Activated CD4-positive, alpha-beta T cell treated with anti-CD3 and anti-CD28 coated beads, Interleukin-2, amount 10 ng/mL, durations not matched to agents 7 days and 5 days (primary cell): Measurements from ENCODE around the gene MUC4. TPM values are rescaled to one million over a fixed set of nuclear protein-coding genes. Genes with fewer than 3 reads are reported as not detected.
"Not testable (repeated sequence)": the region's sequence is repeated elsewhere in the genome, so short reads cannot be mapped to it uniquely, and the experiment has no call there.

Experiments
- CTCF ChIA-PET: fragments of 350-600 bp; sonication (Branson Sonifier 250); formaldehyde crosslinking; loops from one replicate; lab custom pipeline; 2021; ENCODE audit warnings: antibody characterized with exemption; lab: Charles Lee
- POLR2A ChIA-PET: fragments of 350-600 bp; sonication (Branson Sonifier 250); formaldehyde crosslinking; loops from one replicate; lab custom pipeline; 2021; ENCODE audit warnings: antibody characterized with exemption; lab: Charles Lee
- DNase-seq: peaks from one replicate; pipeline ENCODE4 v3.0.0-alpha.2; 2020
- H3K27ac Mint-ChIP-seq: one replicate; pipeline ENCODE4 v1.8.0; 2021; ENCODE audit warnings: mild to moderate bottlenecking, moderate library complexity, mixed read lengths
- H3K27me3 Mint-ChIP-seq: one replicate; pipeline ENCODE4 v1.8.0; 2021; ENCODE audit warnings: mixed read lengths
- H3K36me3 Mint-ChIP-seq: one replicate; pipeline ENCODE4 v1.8.0; 2021; ENCODE audit warnings: low read depth, mixed read lengths
- H3K4me1 Mint-ChIP-seq: one replicate; pipeline ENCODE4 v1.8.0; 2021; ENCODE audit warnings: mixed read lengths
- H3K4me3 Mint-ChIP-seq: one replicate; pipeline ENCODE4 v1.8.0; 2021; ENCODE audit warnings: mild to moderate bottlenecking, moderate library complexity, mixed read lengths
- H3K9me3 Mint-ChIP-seq: one replicate; pipeline ENCODE4 v1.8.0; 2021; ENCODE audit warnings: mixed read lengths
- total RNA-seq, 2 experiments: library from RNA; stranded (reverse); gene quantifications; one replicate each; pipeline ENCODE4 v1.2.3, GENCODE V29; 2021

The MUC4 gene
- total RNA-seq, 2 experiments from 2014 or later: under 0.01 to 0.15 TPM

DNA sequence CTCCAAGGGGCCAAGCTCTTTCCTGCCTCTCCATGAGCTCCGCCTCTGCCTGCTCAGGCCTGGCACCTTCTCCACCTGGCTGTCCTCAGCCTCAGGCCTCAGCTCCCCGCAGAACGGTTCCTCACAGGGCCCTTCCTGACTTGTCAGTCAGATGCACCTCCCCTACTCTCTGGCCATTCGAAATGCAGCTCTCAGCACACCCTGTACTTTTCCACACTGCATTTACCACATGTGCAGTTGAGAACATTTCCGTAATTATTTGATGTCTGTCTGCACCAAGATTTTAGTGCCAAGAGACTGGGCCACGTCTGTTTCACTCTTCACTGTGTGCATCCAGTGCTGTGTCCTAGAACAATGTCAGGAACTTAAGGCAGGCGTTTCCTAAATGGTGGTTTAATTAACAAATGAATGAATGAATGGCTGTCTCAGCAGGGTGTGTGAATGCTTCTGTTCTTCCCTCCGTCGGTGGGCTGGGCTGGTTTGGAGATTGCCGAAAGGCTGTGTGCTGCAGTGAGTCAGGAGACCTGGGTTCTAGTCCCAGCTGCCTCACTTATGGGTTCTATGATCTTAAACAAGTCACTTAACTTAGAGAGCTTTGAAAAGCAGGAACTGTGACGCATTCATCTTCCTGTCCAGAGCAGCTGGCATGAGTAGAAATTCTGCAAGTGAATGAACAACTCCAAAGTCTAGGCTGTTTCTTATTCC lies 5.4 kb downstream of the MUC4 start:
- Mint-ChIP-seq H3K27me3 (peaks cover 7% of the 10 kb centered on the region), H3K36me3 (peaks cover 30% of the 10 kb centered on the region), H3K27ac (peak overlapping the region; percentile 78), H3K4me1 (peaks cover 65% of the 10 kb centered on the region), H3K4me3 (peak overlapping the region; percentile 23), H3K9me3 (peaks cover 10% of the 10 kb centered on the region)
- DNase-seq: no peak
- CTCF ChIA-PET: interaction anchor here (1.1 to 2.0 kb wide), 2 partner anchors 9 to 44 kb away, joined by 3 to 7 read pairs; no protein-coding TSS in a partner anchor
- POLR2A ChIA-PET: no interaction called here

DNA sequence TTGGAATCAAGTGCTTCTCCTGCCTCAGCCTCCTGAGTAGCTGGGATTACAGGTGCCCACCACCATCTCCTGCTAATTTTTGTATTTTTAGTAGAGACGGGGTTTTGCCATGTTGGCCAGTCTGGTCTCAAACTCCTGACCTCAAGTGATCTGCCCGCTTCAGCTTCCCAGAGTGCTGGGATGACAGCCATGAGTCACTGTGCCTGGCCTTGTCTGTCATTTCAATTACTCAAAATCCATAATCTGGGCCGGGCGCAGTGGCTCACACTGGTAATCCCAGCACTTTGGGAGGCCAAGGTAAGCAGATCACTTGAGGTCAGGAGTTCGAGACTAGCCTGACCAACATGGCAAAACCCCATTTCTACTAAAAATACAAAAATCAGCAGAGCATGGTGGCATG lies 6.1 kb downstream of the MUC4 start:
- H3K36me3 Mint-ChIP-seq: peaks cover 31% of the 10 kb centered on the region
- CTCF ChIA-PET: interaction anchor here (0.6 to 2.0 kb wide), 3 partner anchors 45 to 193 kb away, joined by 3 to 7 read pairs (median 4); no protein-coding TSS in a partner anchor
- H3K27ac Mint-ChIP-seq: peak overlapping the region; percentile 84
- peaks cover 64% of the 10 kb centered on the region for H3K4me1 Mint-ChIP-seq
- H3K4me3 Mint-ChIP-seq, H3K27me3 Mint-ChIP-seq, DNase-seq, POLR2A ChIA-PET, H3K9me3 Mint-ChIP-seq: not testable (repeated sequence)

DNA sequence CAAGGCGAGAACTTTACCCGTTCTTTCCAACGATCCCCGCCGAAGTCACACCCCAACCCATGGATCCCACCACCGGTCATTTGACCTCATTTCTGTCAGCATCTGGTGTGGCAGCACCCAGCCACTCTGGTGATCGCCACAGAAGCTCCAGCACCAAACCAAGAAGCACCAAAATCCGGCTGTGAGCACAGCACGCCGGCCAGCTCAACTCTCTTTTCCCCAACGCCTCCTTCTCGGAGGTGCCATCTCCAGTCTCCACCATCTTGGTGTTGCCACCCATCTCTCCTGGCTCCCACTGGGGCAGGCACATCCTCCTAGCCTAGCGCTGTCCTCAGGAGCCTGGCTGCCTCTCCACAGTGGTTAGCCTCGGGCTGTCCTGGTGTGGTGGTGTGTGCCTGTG lies 6.5 kb downstream of the MUC4 start:
- CTCF ChIA-PET: interaction anchor here (0.6 to 2.0 kb wide), 4 partner anchors 13 to 192 kb away, joined by 3 to 7 read pairs (median 4); no protein-coding TSS in a partner anchor
- Mint-ChIP-seq H3K4me1 (peaks cover 66% of the 10 kb centered on the region), H3K27ac (peak overlapping the region; percentile 84), H3K9me3 (peaks cover 10% of the 10 kb centered on the region), H3K4me3 (no peak overlapping the region), H3K36me3 (peaks cover 31% of the 10 kb centered on the region), H3K27me3 (peaks cover 6% of the 10 kb centered on the region)
- POLR2A ChIA-PET: no interaction called here
- DNase-seq: no peak

DNA sequence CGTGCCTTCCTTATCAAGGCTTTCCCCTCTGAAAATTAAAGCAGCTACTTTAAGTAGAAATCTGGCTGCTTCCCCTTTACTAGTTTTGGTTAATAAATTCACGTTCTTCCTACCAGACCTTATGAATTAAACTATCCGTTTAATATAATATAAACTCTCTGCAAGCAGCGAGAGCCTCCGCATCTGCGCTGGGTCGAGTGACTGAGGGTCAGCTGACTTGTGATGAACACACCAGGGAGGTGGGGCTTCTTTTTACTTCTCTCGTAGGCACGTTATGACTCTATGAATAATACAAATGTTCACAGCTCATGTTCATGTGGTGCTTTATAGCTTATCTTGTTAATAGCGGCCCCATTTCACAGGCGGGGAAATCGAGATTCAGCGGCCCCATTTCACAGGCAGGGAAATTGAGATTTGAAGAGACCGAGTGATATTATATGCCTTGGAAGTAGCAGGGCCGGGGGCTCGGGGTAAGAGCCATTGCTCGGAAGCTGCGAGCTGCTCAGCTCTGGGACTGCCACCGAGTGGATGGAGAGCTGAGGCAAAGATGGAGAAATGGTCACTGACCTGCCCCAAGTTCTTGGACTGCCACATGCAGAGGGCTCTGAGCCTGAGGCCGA lies 8.3 kb downstream of the MUC4 start:
- H3K27me3 Mint-ChIP-seq: peaks cover 6% of the 10 kb centered on the region
- H3K4me1 Mint-ChIP-seq: peaks cover 64% of the 10 kb centered on the region
- ChIA-PET CTCF (interaction anchor here (0.5 to 1.6 kb wide), 4 partner anchors 9 to 533 kb away, joined by 3 to 4 read pairs (median 3); partner anchors contain the start of gene XXYLT1), POLR2A (interaction anchor here (0.6 kb wide), 1 partner anchor 355 kb away, joined by 9 read pairs; no protein-coding TSS in a partner anchor)
- peaks cover 31% of the 10 kb centered on the region for H3K36me3 Mint-ChIP-seq
- peaks cover 10% of the 10 kb centered on the region for H3K9me3 Mint-ChIP-seq
- no peak for DNase-seq
- no peak overlapping the region for H3K4me3 Mint-ChIP-seq
- peak overlapping the region; percentile 86 for H3K27ac Mint-ChIP-seq

DNA sequence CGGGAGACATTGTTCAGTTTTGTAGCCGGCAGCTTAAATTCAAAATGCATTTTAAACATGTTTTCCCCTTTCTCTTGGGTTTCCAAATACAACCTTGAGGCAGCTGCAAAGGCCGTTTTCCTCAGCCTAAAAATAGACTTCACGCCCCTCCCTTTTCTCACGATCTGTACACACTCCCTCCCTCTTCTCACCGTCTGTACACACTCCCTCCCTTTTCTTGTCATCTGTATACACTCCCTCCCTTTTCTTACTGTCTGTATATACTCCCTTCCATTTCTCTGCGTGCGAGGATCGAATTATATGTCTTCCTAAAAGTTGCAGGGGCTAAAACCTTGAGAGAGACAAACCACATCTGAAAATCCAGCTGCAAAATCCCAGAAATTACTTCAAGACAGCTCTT lies 8.9 kb downstream of the MUC4 start:
- ChIA-PET CTCF (interaction anchor here (1.0 to 1.6 kb wide), 7 partner anchors 8 to 532 kb away, joined by 3 to 4 read pairs (median 4); partner anchors contain the start of gene XXYLT1), POLR2A (interaction anchor here (0.6 kb wide), 1 partner anchor 355 kb away, joined by 9 read pairs; no protein-coding TSS in a partner anchor)
- H3K36me3 Mint-ChIP-seq: peaks cover 31% of the 10 kb centered on the region
- H3K4me3 Mint-ChIP-seq: peak overlapping the region; percentile 13
- peaks cover 63% of the 10 kb centered on the region for H3K4me1 Mint-ChIP-seq
- no peak for DNase-seq
- H3K27me3 Mint-ChIP-seq: peaks cover 6% of the 10 kb centered on the region
- peak overlapping the region; percentile 86 for H3K27ac Mint-ChIP-seq
- H3K9me3 Mint-ChIP-seq: peaks cover 10% of the 10 kb centered on the region

DNA sequence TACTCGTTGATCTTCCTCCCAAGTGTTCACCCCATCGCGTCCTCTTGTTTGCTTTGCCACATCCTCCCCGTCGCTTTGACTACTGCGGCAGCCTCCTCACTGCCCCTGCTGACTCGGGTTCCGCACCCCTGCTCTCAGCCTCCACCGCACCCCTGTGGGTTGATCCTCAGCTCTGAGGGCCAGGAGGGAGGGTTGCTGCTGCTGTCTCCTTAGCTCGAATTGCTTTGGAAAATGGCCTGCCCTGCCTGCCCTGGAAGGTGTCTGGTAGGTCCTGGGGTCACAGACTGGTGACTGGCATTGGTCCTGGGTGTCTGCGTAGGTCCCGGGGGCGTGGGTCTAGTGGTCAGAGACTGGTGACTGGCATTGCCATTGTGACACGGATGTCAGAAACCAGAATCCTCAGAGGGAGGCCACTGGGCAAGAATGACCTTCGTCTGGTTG lies 9.4 kb downstream of the MUC4 start:
- Mint-ChIP-seq H3K4me3 (peak overlapping the region; percentile 13), H3K9me3 (peaks cover 10% of the 10 kb centered on the region), H3K27ac (peak overlapping the region; percentile 86), H3K36me3 (peaks cover 31% of the 10 kb centered on the region), H3K4me1 (peaks cover 58% of the 10 kb centered on the region), H3K27me3 (peaks cover 6% of the 10 kb centered on the region)
- POLR2A ChIA-PET: no interaction called here
- peak; percentile 62 for DNase-seq
- CTCF ChIA-PET: interaction anchor here (1.0 to 1.6 kb wide), 5 partner anchors 8 to 49 kb away, joined by 4 read pairs; no protein-coding TSS in a partner anchor

DNA sequence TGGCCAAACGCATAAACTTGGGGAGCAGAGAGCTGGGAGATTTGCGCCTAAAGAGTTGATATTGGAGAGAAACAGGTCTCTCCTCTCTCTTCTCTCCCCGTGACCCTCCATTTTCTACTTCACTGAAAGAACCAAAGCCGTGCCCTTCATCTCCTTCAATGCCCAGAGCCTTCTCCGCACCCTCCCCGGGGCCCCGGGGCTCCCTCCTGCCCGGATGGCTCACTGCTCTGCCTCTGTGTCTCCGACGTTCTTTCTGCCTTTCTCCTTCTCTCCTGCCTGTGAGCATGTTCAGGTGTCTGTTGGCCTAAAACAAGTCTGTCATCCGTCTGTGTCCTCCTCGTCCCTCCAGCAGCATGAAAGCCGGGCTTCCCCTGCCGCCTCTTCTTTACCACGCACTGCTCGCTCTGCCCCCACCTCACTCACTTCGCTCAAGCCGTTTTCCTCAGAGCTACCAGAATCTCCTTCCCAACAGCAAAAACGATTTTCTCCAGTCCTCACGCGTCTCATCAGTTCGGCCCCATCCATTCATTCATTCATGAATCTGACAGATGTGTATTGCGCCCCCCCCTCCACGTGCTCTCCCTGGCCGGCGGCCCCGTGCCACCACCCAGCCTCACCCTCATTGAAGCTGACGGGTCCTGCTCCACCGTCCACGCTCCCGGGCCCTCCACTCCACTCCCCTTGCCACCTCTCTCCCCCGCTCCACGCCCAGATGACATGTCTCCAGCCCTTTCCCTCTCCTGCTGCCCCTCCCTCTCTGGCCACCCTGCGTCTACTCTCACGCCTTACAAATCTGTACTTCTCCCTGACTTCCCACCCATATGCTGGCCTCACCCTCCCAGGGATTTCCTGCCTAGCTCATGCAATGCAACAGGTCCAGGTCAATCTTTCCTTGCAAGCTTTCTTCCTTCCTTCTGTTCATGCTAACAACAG lies 10.2 kb downstream of the MUC4 start:
- POLR2A ChIA-PET: no interaction called here
- Mint-ChIP-seq H3K9me3 (peaks cover 10% of the 10 kb centered on the region), H3K36me3 (peaks cover 31% of the 10 kb centered on the region), H3K27me3 (peaks cover 7% of the 10 kb centered on the region), H3K27ac (peak overlapping the region; percentile 86), H3K4me1 (peaks cover 52% of the 10 kb centered on the region), H3K4me3 (peak overlapping the region; percentile 3)
- no peak for DNase-seq
- CTCF ChIA-PET: interaction anchor here (1.0 to 1.6 kb wide), 5 partner anchors 9 to 49 kb away, joined by 4 read pairs; no protein-coding TSS in a partner anchor

DNA sequence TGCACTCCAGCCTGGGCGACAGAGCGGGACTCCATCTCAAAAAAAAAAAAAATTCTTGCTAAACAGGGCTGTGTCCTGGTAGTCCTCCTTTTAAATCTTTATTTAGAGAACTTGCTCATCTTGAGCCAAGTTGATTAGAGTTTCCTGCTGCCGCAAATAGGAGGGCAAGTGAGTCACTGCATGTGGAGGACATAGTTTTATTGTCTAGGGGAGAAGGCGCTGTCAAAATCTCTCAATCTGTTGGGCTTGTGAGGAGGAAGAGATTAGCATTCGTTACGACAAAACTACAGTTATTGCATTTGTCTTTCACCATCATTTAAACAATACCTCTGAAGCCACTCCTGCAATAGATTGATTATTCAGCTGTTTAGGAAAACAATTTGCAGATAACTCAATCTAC lies 11.5 kb downstream of the MUC4 start:
- no peak for DNase-seq
- Mint-ChIP-seq H3K4me1 (peaks cover 42% of the 10 kb centered on the region), H3K4me3 (no peak overlapping the region), H3K27me3 (peaks cover 11% of the 10 kb centered on the region), H3K9me3 (peaks cover 7% of the 10 kb centered on the region), H3K36me3 (peaks cover 25% of the 10 kb centered on the region), H3K27ac (no peak overlapping the region)
- CTCF ChIA-PET: interaction anchor here (0.7 to 1.0 kb wide), 2 partner anchors 11 to 14 kb away, joined by 4 read pairs; no protein-coding TSS in a partner anchor
- POLR2A ChIA-PET: no interaction called here

DNA sequence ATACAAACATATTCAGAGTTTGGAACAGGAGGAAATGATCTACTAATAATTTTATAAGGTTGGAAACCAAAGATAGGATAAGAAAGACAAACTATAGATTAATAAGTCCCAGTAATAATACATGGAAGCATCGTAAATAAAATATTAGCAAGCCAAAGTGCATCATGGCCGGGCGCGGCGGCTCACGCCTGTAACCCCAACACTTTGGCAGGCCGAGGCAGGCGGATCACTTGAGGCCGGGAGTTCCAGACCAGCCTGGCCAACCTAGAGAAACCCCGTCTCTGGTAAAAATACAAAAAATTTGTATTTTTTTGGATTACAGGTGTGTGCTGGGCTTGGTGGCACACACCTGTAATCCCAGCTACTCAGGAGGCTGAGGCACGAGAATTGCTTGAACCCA lies 14.9 kb downstream of the MUC4 start:
- ChIA-PET POLR2A (no interaction called here), CTCF (no interaction called here)
- Mint-ChIP-seq H3K4me3 (no peak overlapping the region), H3K36me3 (peaks cover 3% of the 10 kb centered on the region), H3K9me3 (peaks cover 8% of the 10 kb centered on the region), H3K27me3 (peaks cover 19% of the 10 kb centered on the region), H3K4me1 (peaks cover 8% of the 10 kb centered on the region), H3K27ac (no peak overlapping the region)
- DNase-seq: no peak

DNA sequence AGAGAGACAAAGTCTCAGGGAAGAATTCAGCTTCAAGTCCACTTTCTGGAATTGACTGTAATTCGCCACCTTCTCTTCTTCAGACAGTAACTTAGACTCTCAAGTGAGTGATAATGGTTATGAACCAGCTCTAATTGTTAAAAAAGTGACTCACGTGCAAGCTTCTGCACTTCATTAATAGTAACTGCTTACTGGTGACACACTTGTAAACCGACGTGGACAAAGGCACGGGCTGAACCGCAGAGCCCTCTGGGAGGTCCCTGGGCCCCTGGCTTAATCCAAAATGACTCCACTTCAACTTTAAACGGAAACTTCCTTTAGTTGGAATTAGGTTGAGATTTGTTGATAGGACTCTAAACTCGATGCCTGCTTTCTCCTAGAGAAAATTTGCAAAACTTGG lies 17.0 kb downstream of the MUC4 start:
- ChIA-PET POLR2A (no interaction called here), CTCF (no interaction called here)
- H3K27ac Mint-ChIP-seq: no peak overlapping the region

DNA sequence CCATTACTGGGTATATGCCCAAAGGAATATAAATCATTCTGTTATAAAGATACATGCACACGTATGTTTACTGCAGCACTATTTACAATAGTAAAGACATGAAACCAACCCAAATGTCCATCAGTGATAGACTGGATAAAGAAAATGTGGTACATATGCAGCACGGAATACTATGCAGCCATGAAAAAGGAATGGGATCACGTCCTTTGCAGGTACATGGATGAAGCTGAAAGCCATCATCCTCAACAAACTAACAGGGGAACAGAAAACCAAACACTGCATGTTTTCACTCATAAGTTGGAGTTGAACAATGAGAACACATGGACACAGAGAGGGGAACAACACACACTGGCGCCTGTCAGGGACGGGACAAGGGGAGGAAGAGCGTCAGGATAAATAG lies 19.1 kb downstream of the MUC4 start:
- POLR2A ChIA-PET, H3K27ac Mint-ChIP-seq, DNase-seq, H3K4me3 Mint-ChIP-seq: not testable (repeated sequence)
- CTCF ChIA-PET: interaction anchor here (1.4 kb wide), 1 partner anchor 57 kb away, joined by 6 read pairs; no protein-coding TSS in a partner anchor
- peaks cover 21% of the 10 kb centered on the region for H3K27me3 Mint-ChIP-seq
- peaks cover 36% of the 10 kb centered on the region for H3K9me3 Mint-ChIP-seq
- peaks cover 19% of the 10 kb centered on the region for H3K36me3 Mint-ChIP-seq
- H3K4me1 Mint-ChIP-seq: peaks cover 20% of the 10 kb centered on the region

More for the DNA sequence above, 17.0 kb downstream of the MUC4 start:
- peaks cover 22% of the 10 kb centered on the region for H3K9me3 Mint-ChIP-seq
- H3K27me3 Mint-ChIP-seq: peaks cover 21% of the 10 kb centered on the region
- H3K36me3 Mint-ChIP-seq: peaks cover 9% of the 10 kb centered on the region
- peaks cover 7% of the 10 kb centered on the region for H3K4me1 Mint-ChIP-seq
- no peak for DNase-seq
- H3K4me3 Mint-ChIP-seq: no peak overlapping the region

DNA sequence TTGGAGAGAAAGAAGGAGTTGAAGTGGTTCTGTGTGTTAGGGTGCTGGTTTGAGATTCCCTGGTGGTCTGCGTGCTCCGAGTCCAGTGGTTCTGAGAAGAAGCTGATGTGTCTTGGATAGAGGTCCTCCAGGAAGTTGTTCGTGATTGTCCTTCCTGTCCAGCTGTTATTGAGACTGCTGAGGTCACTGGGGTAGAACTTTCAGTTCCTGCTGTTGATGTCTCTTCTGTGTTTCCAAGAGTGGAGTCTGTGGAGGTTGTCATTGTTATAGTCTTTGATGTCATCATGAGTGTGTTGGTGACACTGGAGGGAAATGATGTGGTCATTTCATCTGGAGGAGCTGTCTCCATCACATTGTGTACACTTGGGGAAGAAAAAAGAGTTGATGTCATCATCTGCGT lies 20.8 kb downstream of the MUC4 start:
- no peak overlapping the region for H3K4me3 Mint-ChIP-seq
- H3K9me3 Mint-ChIP-seq: peaks cover 44% of the 10 kb centered on the region
- DNase-seq: no peak
- H3K4me1 Mint-ChIP-seq: peaks cover 29% of the 10 kb centered on the region
- ChIA-PET POLR2A (no interaction called here), CTCF (interaction anchor here (0.7 to 0.8 kb wide), 3 partner anchors 12 to 24 kb away, joined by 3 read pairs; no protein-coding TSS in a partner anchor)
- H3K27me3 Mint-ChIP-seq: peaks cover 20% of the 10 kb centered on the region
- H3K36me3 Mint-ChIP-seq: peaks cover 28% of the 10 kb centered on the region
- no peak overlapping the region for H3K27ac Mint-ChIP-seq
